ENCODE data around the gene STATH. TPM values are rescaled to one million over a fixed set of nuclear protein-coding genes. Genes with fewer than 3 reads are reported as not detected.
"Not testable (repeated sequence)": the region's sequence is repeated elsewhere in the genome, so short reads cannot be mapped to it uniquely, and the experiment has no call there.

Gene STATH
- total RNA-seq, 1 donor, result not detected

DNA sequence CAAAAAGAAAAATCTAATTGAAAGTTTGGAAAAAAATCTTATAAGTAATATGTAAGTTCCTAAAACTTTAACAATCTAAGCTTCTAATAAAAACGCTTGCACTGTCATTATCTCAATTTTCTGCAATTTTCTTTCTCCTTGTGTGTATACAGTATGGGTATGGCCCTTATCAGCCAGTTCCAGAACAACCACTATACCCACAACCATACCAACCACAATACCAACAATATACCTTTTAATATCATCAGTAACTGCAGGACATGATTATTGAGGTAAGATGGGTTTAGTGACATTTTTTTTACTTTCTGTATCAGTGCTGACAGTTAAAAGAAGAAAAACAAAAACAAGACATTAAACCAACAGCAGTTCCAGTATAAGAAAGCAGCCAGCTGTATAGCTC, 4.9 kb downstream of the STATH start:
- Histone ChIP-seq H3K4me1 (ENCODE audit: insufficient read depth, low read length) (no peaks in the 10 kb centered on the region), H3K36me3 (ENCODE audit: insufficient read depth, low read length) (no peaks in the 10 kb centered on the region), H2AFZ (ENCODE audit: low read length) (no peak overlapping the region), H3K4me2 (ENCODE audit: insufficient read depth, low read length) (no peak overlapping the region), H3K79me2 (ENCODE audit: insufficient read depth, low read length) (no peaks in the 10 kb centered on the region), H3K27ac (ENCODE audit: low read depth, low read length) (no peak overlapping the region), H3K9me3 (ENCODE audit: low read depth, low read length) (no peaks in the 10 kb centered on the region), H4K20me1 (ENCODE audit: insufficient read depth, low read length) (no peaks in the 10 kb centered on the region), H3K27me3 (ENCODE audit: insufficient read depth, low read length) (no peaks in the 10 kb centered on the region), H3K4me3 (ENCODE audit: insufficient read depth, low read length) (no peak overlapping the region)
- TF ChIP-seq, protein P1, sequence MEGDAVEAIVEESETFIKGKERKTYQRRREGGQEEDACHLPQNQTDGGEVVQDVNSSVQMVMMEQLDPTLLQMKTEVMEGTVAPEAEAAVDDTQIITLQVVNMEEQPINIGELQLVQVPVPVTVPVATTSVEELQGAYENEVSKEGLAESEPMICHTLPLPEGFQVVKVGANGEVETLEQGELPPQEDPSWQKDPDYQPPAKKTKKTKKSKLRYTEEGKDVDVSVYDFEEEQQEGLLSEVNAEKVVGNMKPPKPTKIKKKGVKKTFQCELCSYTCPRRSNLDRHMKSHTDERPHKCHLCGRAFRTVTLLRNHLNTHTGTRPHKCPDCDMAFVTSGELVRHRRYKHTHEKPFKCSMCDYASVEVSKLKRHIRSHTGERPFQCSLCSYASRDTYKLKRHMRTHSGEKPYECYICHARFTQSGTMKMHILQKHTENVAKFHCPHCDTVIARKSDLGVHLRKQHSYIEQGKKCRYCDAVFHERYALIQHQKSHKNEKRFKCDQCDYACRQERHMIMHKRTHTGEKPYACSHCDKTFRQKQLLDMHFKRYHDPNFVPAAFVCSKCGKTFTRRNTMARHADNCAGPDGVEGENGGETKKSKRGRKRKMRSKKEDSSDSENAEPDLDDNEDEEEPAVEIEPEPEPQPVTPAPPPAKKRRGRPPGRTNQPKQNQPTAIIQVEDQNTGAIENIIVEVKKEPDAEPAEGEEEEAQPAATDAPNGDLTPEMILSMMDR (IDR thresholded peaks at IDR 0.05; ENCODE audit: extremely low read depth, low read depth, low read length), result no peak
- no peak for DNase-seq (ENCODE audit: insufficient read length, low spot score, missing footprints)

DNA sequence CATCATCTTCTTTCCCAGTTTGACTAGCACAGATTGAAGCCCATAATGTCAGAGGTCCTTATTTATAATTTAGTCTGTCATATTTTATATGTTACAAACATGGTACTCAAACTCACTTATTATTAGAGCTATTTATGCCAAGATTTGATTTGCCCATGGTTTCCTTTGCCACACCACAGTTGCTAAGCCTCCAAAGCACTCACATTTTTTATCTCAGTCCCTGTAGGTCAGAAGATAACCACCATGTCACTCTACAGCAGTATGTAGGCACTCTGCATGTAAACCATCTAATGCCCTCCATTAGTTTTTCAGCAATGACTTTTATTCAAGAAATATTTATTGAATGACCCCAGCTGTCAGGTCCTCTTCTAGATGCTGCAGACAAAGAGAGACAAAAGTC, 6.7 kb downstream of the STATH start:
- Histone ChIP-seq H2AFZ (ENCODE audit: low read length) (no peak overlapping the region), H3K4me1 (ENCODE audit: insufficient read depth, low read length) (no peaks in the 10 kb centered on the region), H3K27ac (ENCODE audit: low read depth, low read length) (no peak overlapping the region), H3K4me3 (ENCODE audit: insufficient read depth, low read length) (no peak overlapping the region), H3K4me2 (ENCODE audit: insufficient read depth, low read length) (no peak overlapping the region), H3K27me3 (ENCODE audit: insufficient read depth, low read length) (no peaks in the 10 kb centered on the region), H3K9me3 (ENCODE audit: low read depth, low read length) (no peaks in the 10 kb centered on the region), H3K79me2 (ENCODE audit: insufficient read depth, low read length) (no peaks in the 10 kb centered on the region), H3K36me3 (ENCODE audit: insufficient read depth, low read length) (no peaks in the 10 kb centered on the region), H4K20me1 (ENCODE audit: insufficient read depth, low read length) (no peaks in the 10 kb centered on the region)
- TF ChIP-seq, protein P1 (IDR thresholded peaks at IDR 0.05; ENCODE audit: extremely low read depth, low read depth, low read length), result no peak
- no peak for DNase-seq (ENCODE audit: insufficient read length, low spot score, missing footprints)

DNA sequence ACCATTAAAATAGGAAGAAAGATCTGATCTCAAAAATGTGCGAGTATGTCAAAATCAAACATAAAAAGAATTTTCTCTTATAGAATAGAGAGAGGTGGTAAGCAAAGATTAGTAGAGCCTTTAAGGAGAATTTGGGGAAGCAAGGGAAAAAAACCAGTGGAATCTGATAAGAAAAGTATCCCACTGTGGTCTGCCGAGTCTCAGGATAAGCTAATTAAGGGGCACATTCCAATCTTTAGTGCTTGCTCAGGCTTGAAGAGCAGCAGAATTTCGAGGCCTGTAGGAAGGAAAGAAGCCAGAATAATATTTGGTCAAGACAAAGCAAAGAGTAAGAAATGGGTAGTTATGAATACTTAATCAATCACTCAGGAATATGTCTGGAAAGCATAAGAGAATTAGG, 13.0 kb downstream of the STATH start:
- Histone ChIP-seq H2AFZ (ENCODE audit: low read length) (no peak overlapping the region), H4K20me1 (ENCODE audit: insufficient read depth, low read length) (no peaks in the 10 kb centered on the region), H3K4me3 (ENCODE audit: insufficient read depth, low read length) (no peak overlapping the region), H3K36me3 (ENCODE audit: insufficient read depth, low read length) (no peaks in the 10 kb centered on the region), H3K9me3 (ENCODE audit: low read depth, low read length) (no peaks in the 10 kb centered on the region), H3K79me2 (ENCODE audit: insufficient read depth, low read length) (no peaks in the 10 kb centered on the region), H3K4me1 (ENCODE audit: insufficient read depth, low read length) (no peaks in the 10 kb centered on the region), H3K27me3 (ENCODE audit: insufficient read depth, low read length) (no peaks in the 10 kb centered on the region), H3K4me2 (ENCODE audit: insufficient read depth, low read length) (no peak overlapping the region), H3K27ac (ENCODE audit: low read depth, low read length) (no peak overlapping the region)
- DNase-seq (ENCODE audit: insufficient read length, low spot score, missing footprints), result no peak
- TF ChIP-seq, protein P1 (IDR thresholded peaks at IDR 0.05; ENCODE audit: extremely low read depth, low read depth, low read length), result no peak

DNA sequence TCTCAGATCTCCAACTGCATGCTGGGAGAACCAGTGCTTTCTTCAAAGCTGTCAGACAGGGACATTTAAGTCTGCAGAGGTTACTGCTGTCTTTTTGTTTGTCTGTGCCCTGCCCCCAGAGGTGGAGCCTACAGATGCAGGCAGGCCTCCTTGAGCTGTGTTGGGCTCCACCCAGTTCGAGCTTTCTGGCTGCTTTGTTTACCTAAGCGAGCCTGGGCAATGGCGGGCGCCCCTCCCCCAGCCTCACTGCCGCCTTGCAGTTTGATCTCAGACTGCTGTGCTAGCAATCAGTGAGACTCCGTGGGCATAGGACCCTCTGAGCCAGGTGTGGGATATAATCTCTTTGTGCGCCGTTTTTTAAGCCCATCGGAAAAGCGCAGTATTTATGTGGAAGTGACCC, 23.2 kb downstream of the STATH start:
- not testable (repeated sequence) for H4K20me1 ChIP-seq (ENCODE audit: insufficient read depth, low read length); H3K27ac ChIP-seq (ENCODE audit: low read depth, low read length); H3K4me3 ChIP-seq (ENCODE audit: insufficient read depth, low read length); H2AFZ ChIP-seq (ENCODE audit: low read length); H3K79me2 ChIP-seq (ENCODE audit: insufficient read depth, low read length); H3K9me3 ChIP-seq (ENCODE audit: low read depth, low read length); H3K36me3 ChIP-seq (ENCODE audit: insufficient read depth, low read length); H3K4me1 ChIP-seq (ENCODE audit: insufficient read depth, low read length); H3K4me2 ChIP-seq (ENCODE audit: insufficient read depth, low read length); DNase-seq (ENCODE audit: insufficient read length, low spot score, missing footprints); H3K27me3 ChIP-seq (ENCODE audit: insufficient read depth, low read length)
